Left ventricle myocardium inferior (tissue), 1 donor: ENCODE results near the gene GLIS2. TPM values are rescaled to one million over a fixed set of nuclear protein-coding genes. Genes with fewer than 3 reads are reported as not detected.

Source experiments
- DNase-seq: peaks from one replicate; pipeline ENCODE4 v3.0.0-alpha.2; 2020
- H3K27ac ChIP-seq: fragments of 200-600 bp; replicated peaks from 2 replicates; pipeline ENCODE4 v1.8.0; 2021
- H3K27me3 ChIP-seq: fragments of 200-600 bp; 2 replicates; pipeline ENCODE4 v1.8.0; 2021; ENCODE audit warnings: low read depth
- H3K36me3 ChIP-seq: fragments of 200-600 bp; 2 replicates; pipeline ENCODE4 v1.8.0; 2021
- H3K4me1 ChIP-seq: fragments of 200-600 bp; 2 replicates; pipeline ENCODE4 v1.8.0; 2021
- H3K4me3 ChIP-seq: fragments of 200-600 bp; 2 replicates; pipeline ENCODE4 v1.8.0; 2021; ENCODE audit warnings: mild to moderate bottlenecking, moderate library complexity
- H3K9me3 ChIP-seq: fragments of 200-600 bp; replicated peaks from 2 replicates; pipeline ENCODE4 v1.8.0; 2021
- intact Hi-C: fragments of 100-400 bp; cut with micrococcal nuclease; formaldehyde crosslinking; loops from one replicate; pipeline ENCODE4 v1.11.0; 2022
- total RNA-seq: library from RNA; stranded (reverse); fragmentation: NEBNext Ultra II Directional; extraction: Animal tissue kit (Norgen Biotek cat#: 25700); gene quantifications from one replicate; pipeline ENCODE4 v1.2.1, GENCODE V29; 2021
- TF ChIP-seq, protein P1 (sequence below): fragments of 200-600 bp; IDR thresholded peaks from 2 replicates; pipeline ENCODE4 v1.8.0; 2021; ENCODE audit warnings: antibody characterized with exemption, mild to moderate bottlenecking, borderline replicate concordance
- donor health status: DM: no; HTN: yes; CAD: no; lungs with severe emphysema.

Gene GLIS2
- total RNA-seq, 1 donor from 2014 or later, result 17.2 TPM

DNA sequence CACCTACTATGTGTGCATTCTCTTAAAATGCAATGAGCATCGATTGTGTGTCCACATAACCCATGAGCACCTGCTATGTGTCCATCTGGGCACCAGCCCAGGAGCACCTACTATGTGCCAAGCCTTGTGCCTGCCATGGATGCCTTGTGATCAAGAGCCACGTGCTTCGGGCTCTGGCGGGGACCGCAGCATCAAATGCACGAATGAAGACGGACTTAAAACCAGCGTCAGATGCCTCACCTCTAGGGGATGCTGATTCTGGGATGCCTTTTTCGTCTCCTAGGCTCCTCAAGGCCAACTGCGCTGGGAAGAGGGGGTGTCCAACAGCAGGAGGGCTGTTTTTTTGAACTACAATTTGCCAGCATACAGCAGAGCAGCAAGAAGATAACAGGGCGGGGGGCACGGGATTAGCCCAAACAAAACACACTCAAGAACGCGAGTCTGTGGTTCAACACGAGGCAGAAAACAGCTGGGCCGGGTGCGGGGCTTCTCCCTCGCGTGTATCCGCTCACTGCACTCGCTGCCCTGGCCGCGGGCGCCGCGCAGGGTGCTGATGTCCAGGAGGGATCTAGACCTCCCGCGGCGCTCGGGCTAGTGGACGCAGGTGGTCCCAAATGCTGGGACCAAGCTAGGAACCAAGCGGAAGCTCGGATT lies 1.2 kb upstream of the GLIS2 start:
- Histone ChIP-seq H3K27me3 (no peaks in the 10 kb centered on the region), H3K36me3 (no peaks in the 10 kb centered on the region), H3K4me1 (peaks cover 60% of the 10 kb centered on the region), H3K9me3 (no peaks in the 10 kb centered on the region), H3K27ac (peak overlapping the region; percentile 96), H3K4me3 (peak overlapping the region; percentile 88)
- no peak for DNase-seq
- intact Hi-C loops, result no loop called here
- TF ChIP-seq, protein P1, sequence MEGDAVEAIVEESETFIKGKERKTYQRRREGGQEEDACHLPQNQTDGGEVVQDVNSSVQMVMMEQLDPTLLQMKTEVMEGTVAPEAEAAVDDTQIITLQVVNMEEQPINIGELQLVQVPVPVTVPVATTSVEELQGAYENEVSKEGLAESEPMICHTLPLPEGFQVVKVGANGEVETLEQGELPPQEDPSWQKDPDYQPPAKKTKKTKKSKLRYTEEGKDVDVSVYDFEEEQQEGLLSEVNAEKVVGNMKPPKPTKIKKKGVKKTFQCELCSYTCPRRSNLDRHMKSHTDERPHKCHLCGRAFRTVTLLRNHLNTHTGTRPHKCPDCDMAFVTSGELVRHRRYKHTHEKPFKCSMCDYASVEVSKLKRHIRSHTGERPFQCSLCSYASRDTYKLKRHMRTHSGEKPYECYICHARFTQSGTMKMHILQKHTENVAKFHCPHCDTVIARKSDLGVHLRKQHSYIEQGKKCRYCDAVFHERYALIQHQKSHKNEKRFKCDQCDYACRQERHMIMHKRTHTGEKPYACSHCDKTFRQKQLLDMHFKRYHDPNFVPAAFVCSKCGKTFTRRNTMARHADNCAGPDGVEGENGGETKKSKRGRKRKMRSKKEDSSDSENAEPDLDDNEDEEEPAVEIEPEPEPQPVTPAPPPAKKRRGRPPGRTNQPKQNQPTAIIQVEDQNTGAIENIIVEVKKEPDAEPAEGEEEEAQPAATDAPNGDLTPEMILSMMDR, result no peak

DNA sequence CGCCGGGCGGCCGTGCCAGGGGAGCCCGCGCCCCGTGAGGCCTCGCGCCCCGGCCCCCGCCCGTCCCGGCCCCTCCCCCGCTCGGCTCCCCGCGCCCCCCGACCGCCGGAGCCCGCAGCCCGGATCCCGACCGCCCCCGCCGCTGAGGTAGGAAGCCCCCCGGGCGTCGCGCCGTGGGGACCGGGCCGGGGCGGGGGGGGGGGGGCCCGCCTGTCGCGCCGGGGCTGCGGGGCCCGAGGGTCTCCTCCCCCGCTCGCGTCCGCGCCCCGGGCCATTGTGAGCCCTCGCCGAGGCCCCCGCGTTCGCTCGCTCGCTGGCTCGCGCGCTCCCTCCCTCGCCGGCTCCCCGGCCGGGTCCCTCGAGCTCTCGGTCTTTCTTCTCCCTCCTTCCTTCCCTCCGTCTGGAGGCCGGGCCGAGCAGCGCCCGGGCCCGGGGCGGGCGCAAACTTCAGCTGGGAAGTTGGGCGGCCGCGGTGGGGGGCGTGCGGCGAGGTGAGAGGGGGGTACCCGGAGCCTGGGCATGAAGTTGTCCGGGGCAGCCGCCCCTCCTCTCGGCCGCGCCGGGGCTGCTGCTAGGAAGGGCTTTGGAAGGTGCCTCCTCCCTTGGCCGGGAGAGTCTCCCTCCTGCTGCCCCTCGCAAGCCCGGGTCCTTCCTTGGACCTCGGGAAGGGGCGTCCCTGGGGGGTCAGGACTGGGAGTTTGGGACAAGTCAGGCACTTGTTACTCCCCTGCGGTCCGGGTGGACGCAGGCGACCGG lies 419 bp downstream of the GLIS2 start:
- TF ChIP-seq, protein P1, result no peak

DNA sequence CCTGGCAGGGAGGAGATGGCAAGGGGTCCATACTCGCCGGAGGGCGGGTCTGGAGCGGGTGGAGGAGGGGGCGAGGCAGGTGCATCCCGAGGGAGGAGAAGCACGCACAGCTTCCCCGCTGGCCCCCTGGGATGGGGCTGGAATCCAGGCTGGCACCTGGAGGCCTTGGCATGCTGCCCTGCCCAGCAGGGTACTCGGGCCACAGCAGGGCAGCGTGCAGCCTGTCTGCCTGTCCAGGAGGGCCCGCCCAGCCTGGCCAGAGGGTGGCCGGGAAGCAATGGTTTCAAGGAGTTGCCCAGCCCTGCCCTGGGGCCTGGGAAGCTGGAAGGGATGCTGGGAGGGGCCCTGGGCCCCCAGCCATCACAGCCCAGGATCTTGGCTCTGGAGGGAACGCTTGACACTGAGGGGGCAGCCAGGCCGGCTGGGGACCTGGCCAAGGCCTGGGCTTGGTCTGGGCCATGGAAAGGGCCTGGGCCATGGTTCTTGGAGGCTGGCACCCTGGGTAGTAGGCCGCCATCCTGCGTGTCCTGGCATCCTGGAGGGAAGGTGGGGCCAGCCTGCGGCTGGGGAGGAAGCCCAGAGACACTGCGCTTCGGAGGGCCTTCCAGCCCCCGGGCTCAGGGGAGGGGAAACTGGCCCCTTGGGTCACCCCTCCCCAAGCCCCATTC lies 1.1 kb downstream of the GLIS2 start:
- H3K36me3 ChIP-seq, result no peaks in the 10 kb centered on the region
- no peaks in the 10 kb centered on the region for H3K9me3 ChIP-seq
- peaks cover 77% of the 10 kb centered on the region for H3K4me1 ChIP-seq
- TF ChIP-seq, protein P1, result no peak
- H3K4me3 ChIP-seq, result peak overlapping the region; percentile 88
- H3K27ac ChIP-seq, result peak overlapping the region; percentile 96
- DNase-seq, result peak; percentile 60
- intact Hi-C loops, result no loop called here
- H3K27me3 ChIP-seq, result no peaks in the 10 kb centered on the region

More for the DNA sequence above, 419 bp downstream of the GLIS2 start:
- intact Hi-C loops, result no loop called here
- Histone ChIP-seq H3K9me3 (no peaks in the 10 kb centered on the region), H3K36me3 (no peaks in the 10 kb centered on the region), H3K27me3 (no peaks in the 10 kb centered on the region), H3K4me1 (peaks cover 70% of the 10 kb centered on the region), H3K4me3 (peak overlapping the region; percentile 88), H3K27ac (peak overlapping the region; percentile 96)
- no peak for DNase-seq

DNA sequence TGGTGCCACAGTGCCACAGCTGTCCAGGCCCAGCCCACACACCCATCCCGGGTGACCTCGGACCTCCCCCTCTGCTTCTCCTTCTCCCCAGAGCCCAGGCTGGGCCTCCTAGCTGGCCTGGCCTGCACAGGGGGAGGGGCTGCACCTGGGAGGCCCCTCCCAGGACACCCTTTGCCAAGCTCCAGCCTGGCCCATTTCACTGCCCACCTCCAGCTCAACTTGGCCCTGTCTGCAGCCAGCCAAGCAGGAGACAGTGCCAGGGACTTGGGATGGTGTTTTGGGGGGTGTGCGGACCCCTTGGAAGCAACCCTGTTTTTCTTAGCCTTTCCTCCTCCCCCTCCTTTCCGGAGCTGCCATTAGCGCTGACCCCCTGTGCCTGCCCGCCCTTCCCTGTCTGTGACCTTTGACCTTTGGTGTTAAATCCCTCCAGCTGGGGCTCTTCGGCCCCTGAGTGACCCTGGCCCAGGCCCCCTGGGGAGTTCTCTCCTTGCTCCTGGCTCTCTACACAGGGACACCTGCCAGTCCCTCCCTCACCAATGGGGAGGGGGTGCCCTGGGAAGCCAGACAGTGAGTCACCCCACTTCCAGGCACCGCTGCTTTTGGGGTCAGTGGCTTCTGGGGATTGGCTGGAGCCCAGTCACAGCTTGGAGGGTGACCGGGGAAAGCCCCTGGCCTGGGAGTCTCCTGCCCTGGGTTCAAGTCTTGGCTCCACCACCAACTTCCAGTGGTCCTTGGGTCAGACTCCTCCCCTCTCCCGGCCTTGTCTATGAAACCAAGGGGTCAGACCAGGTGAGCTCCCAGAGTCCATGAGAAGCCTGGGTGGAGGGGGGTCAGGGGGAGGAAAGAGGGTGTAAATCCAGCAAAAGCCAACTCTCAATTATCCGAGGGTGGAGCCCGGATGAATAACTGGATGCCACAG lies 1.9 kb downstream of the GLIS2 start:
- Histone ChIP-seq H3K4me1 (peaks cover 85% of the 10 kb centered on the region), H3K27ac (peak overlapping the region; percentile 96), H3K9me3 (no peaks in the 10 kb centered on the region), H3K4me3 (peak overlapping the region; percentile 88), H3K27me3 (no peaks in the 10 kb centered on the region), H3K36me3 (no peaks in the 10 kb centered on the region)
- TF ChIP-seq, protein P1, result no peak
- intact Hi-C loops, result no loop called here
- no peak for DNase-seq

DNA sequence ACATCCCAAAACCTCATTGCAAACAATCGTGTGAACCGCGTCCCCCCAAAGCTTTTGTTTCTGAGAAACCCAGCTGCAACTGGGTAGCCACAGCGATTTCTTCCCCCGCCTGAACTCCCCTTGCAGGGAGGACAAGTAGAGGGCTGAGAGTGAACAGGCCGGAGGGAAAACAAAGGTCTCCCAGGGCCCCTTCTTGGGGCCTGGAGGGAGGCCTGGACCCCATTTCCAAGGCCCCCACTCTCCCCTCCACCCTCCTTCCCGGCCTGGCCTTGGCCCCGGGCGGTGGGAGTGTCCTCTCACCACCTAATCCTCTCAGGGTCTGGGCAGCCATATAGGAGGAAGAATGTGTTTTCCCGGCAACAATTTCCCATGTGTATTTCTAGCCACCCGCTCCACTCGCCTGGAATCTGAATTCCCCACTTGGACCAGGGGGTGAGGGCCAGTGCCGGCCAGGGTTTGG lies 2.6 kb downstream of the GLIS2 start:
- H3K9me3 ChIP-seq, result no peaks in the 10 kb centered on the region
- no peak for DNase-seq
- H3K27ac ChIP-seq, result peak overlapping the region; percentile 96
- peaks cover 92% of the 10 kb centered on the region for H3K4me1 ChIP-seq
- no peaks in the 10 kb centered on the region for H3K27me3 ChIP-seq
- peak overlapping the region; percentile 88 for H3K4me3 ChIP-seq
- intact Hi-C loops, result no loop called here
- no peaks in the 10 kb centered on the region for H3K36me3 ChIP-seq
- TF ChIP-seq, protein P1, result no peak
